ENCODE results near the gene UBE2H.

Gene UBE2H

GRCh38 chr7:129848436-129848835 is 104.3 kb downstream of the UBE2H start:
- in situ Hi-C loops (cut with MboI; ENCODE audit: low sequenced_read_pairs), result loop anchor here (25.0 kb wide), 1 partner anchor 164 kb away; no protein-coding TSS in a partner anchor

DNA sequence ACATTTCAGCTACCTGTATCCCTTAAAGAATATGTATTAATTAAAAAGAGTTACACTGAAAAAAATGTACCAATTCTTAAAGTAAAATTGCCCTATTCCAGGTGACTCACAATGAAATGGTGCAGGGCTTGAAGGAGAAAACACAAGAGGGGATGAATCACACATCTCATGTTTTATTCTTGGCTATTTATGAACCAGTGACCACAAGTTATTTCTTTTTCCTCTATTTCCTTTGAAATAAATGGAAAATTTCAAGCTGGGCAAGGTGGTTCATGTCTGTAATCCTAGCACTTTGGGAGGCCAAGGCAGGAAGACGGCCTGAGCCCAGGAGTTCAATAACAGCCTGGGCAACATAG is 106.8 kb downstream of the UBE2H start:
- in situ Hi-C loops (cut with MboI; ENCODE audit: low sequenced_read_pairs), result loop anchor here (25.0 kb wide), 1 partner anchor 166 kb away; no protein-coding TSS in a partner anchor

DNA sequence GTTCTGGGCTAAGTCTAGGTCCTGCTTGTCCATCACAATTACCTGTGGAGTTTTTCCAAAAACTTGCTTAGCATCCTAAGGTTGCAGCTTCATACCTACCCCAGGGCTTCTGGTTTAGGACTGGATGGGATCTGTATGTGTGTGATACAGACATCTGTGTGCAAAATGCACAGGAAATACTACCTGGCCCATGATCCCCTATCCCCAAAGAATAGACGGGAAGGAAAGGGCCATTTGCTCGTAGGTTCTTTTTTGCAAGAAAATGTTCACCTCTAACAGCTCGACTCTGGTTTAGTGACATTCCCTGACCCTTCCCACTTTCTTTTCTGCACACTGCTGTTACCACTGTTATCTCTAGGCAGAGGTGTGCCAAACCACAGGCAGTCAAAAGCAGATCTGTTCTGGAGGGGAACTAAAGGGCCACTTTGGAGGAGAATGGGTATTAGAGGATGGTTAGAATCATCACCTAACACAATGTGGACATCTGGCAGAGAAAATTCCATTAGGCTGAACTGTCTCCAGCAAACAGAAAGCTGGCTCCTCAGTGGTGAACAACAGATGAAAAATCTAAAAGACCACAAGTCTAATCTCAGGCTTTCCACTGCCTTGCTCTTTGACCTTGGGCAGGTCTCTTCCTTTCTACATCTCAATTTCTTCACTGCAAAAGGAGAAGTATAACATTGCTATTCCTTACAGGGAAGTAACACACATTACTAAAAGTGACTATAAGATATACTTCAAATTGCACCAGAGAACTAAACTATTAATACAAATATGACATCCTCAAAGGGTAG is 107.4 kb downstream of the UBE2H start:
- in situ Hi-C loops (cut with MboI; ENCODE audit: low sequenced_read_pairs), result loop anchor here (25.0 kb wide), 1 partner anchor 167 kb away; no protein-coding TSS in a partner anchor

DNA sequence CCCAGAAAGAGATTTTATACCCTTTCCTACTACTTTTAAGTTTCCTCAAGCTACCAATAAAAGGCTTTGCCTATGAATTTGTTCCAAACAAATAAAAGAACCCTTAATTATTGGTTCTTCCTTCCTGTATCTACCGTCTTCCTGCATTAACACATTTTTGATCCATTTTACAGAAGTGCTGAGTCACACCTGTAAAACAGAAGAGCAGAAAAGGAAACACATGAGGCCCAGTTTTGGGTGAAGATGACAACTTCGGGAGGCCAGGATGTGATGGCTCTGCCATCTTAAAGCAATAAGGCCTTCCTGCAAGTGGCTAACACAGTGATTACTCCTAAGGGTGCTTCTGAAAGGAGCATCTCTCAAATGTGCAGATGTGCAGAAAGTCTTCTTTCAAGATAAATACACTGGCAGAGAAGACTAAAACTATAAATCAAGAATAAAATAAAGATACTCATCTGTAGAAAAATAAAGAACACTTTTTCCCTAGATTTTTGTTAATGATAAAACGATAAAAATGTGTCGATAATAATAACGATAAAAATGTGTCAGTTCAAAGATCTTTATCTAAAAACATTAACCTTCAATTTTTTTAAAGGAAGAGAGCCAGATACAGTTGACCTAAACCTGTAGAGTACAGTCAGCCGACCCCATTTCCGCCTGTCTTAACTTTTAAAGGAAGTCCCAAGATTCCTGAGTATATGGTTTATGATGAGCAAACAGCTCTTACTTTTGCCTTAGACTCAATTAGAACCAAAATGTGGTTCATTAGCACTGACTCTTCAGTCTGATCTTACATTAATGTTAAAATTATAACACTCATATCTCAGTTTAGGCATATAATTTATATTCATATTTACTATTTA is 108.6 kb downstream of the UBE2H start:
- in situ Hi-C loops (cut with MboI; ENCODE audit: low sequenced_read_pairs), result loop anchor here (25.0 kb wide), 1 partner anchor 168 kb away; no protein-coding TSS in a partner anchor

DNA sequence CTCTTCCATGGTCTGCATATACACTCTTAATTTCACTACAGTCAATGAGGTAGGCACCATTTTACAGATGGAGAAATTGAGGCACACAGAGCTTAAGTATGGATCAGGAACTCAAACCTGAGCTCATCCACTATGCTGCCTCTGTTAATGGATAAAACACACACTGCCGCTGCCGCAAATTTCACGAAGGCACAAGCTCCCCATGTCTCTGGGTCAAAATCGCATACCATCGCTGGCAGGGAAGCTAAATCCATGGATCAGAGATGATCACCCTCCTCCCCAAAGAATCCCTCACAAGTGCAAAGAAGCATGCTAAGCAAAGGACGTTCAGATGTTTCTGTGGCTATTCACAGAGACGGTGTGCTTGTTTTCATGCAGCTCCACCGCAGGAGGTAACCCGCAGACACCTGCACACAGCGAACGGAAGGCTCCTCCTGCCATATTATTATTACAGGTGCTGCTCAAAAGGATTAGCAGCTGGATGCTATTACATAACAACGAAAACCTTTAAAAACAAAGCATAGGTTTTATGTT is 109.3 kb downstream of the UBE2H start:
- in situ Hi-C loops (cut with MboI; ENCODE audit: low sequenced_read_pairs), result loop anchor here (25.0 kb wide), 1 partner anchor 169 kb away; no protein-coding TSS in a partner anchor

- in situ Hi-C loops (cut with MboI; ENCODE audit: low sequenced_read_pairs), result loop anchor here (25.0 kb wide), 1 partner anchor 171 kb away; no protein-coding TSS in a partner anchor
These were observed 111.3 kb downstream of the UBE2H start for GRCh38 chr7:129841465-129841864.

- in situ Hi-C loops (cut with MboI; ENCODE audit: low sequenced_read_pairs), result loop anchor here (25.0 kb wide), 1 partner anchor 172 kb away; no protein-coding TSS in a partner anchor
These were observed 112.0 kb downstream of the UBE2H start for GRCh38 chr7:129840757-129841156.

GRCh38 chr7:129836983-129837382 is 115.8 kb downstream of the UBE2H start:
- in situ Hi-C loops (cut with MboI; ENCODE audit: low sequenced_read_pairs), result loop anchor here (25.0 kb wide), 1 partner anchor 175 kb away; no protein-coding TSS in a partner anchor

DNA sequence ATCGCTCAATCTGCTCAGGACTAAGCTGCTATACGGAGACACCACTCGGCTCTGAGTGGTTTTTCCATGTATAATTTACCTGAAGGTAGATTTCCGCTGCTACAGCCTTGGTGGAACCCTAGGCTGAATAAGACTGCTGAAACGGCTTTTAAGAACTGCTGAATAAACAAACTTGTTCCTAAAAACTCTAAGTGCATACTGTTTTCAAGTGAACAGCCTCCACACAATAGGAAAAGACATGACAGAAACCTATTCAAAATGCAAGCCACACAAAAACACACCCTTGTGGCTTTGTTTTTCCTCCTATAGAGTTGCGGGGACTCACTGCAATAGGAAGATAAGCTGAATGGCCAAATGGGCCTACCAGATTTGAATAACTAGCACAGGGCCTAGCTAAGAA is 117.2 kb downstream of the UBE2H start:
- in situ Hi-C loops (cut with MboI; ENCODE audit: low sequenced_read_pairs), result loop anchor here (25.0 kb wide), 1 partner anchor 177 kb away; no protein-coding TSS in a partner anchor

- in situ Hi-C loops (cut with MboI; ENCODE audit: low sequenced_read_pairs), result loop anchor here (25.0 kb wide), 1 partner anchor 179 kb away; no protein-coding TSS in a partner anchor
These were observed 119.4 kb downstream of the UBE2H start for GRCh38 chr7:129833353-129833752.

GRCh38 chr7:129832701-129833227 is 120.0 kb downstream of the UBE2H start:
- in situ Hi-C loops (cut with MboI; ENCODE audit: low sequenced_read_pairs), result loop anchor here (25.0 kb wide), 1 partner anchor 180 kb away; no protein-coding TSS in a partner anchor

- in situ Hi-C loops (cut with MboI; ENCODE audit: low sequenced_read_pairs), result loop anchor here (25.0 kb wide), 1 partner anchor 180 kb away; no protein-coding TSS in a partner anchor
These were observed 120.5 kb downstream of the UBE2H start for GRCh38 chr7:129832282-129832681.

- in situ Hi-C loops (cut with MboI; ENCODE audit: low sequenced_read_pairs), result loop anchor here (25.0 kb wide), 1 partner anchor 181 kb away; no protein-coding TSS in a partner anchor
These were observed 121.2 kb downstream of the UBE2H start for GRCh38 chr7:129831424-129832058.

GRCh38 chr7:129830949-129831348 is 121.8 kb downstream of the UBE2H start:
- in situ Hi-C loops (cut with MboI; ENCODE audit: low sequenced_read_pairs), result loop anchor here (25.0 kb wide), 1 partner anchor 181 kb away; no protein-coding TSS in a partner anchor

DNA sequence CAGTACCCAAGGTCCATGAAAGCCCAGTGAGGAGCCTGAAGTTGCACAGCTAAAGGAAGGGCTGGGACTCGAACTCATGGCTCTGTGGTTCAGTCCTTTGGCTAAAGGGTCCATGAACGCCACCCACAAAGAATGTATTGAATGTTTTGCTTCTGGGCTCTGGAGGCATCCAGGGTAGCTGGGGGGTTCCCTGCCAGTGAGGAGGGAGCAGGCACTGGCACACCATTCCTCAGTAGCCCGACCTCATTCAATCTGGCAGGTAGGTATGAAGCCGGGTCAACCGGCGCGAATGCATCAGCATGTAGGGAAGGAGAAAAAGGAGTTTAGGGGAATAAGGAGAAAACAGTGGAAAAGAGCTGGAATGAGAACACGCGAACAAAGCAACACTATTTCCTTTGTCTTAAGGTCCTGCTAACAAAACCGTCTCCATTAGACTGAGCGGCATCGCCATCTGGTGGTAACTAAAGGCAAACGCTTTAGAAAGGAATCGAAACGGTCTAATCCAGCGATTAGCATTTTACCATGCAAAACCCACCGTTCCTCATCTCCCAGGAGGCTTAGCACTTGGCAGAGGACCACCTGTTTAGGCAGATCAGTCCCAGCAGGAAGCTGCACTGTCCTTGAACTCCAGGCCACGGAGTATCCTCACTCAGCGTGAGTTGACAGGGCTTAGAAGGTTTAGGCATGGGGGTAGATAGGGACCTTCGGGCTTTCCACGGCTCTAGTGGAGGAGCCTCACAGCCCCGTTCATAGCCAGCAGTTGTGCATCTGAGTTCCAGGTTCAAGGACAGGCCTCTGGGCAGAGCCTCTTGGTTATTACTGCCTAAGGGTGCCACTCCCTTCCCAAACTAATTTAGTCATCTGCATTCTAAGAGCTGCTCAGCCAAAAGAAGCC is 122.8 kb downstream of the UBE2H start:
- in situ Hi-C loops (cut with MboI; ENCODE audit: low sequenced_read_pairs), result loop anchor here (10.0 to 25.0 kb wide), 2 partner anchors 165 to 182 kb away; no protein-coding TSS in a partner anchor

GRCh38 chr7:129828989-129829736 is 123.6 kb downstream of the UBE2H start:
- in situ Hi-C loops (cut with MboI; ENCODE audit: low sequenced_read_pairs), result loop anchor here (10.0 to 25.0 kb wide), 2 partner anchors 164 to 183 kb away; no protein-coding TSS in a partner anchor

- in situ Hi-C loops (cut with MboI; ENCODE audit: low sequenced_read_pairs), result loop anchor here (10.0 to 25.0 kb wide), 2 partner anchors 163 to 184 kb away; no protein-coding TSS in a partner anchor
These were observed 124.5 kb downstream of the UBE2H start for GRCh38 chr7:129828078-129828762.
